HepG2 (cell line): Measurements from ENCODE around the gene UBAC2. TPM values are rescaled to one million over a fixed set of nuclear protein-coding genes. Genes with fewer than 3 reads are reported as not detected.

Experiments used
- ATAC-seq: fragments of 200-7000 bp; cut with Tn5 transposase; 3 replicates; pipeline ENCODE4 v1.9.1; 2020; ENCODE audit warnings: mild to moderate bottlenecking, moderate library complexity
- BruUV-seq: library from RNA; stranded (reverse); fragments of 400-500 nt; replicated peaks from 2 replicates; lab custom pipeline; 2021; lab: Mats Ljungman, UMichigan
- CTCF ChIA-PET: fragments of 300-600 bp; formaldehyde crosslinking; extraction: SDS; loops from one replicate; lab custom pipeline; 2021; ENCODE audit warnings: low total read pairs, inconsistent platforms, low intra/inter-chr PET ratio; lab: Yijun Ruan, JAX
- POLR2A ChIA-PET: fragments of 350-600 bp; sonication (Branson Sonifier 250); formaldehyde crosslinking; loops from one replicate; lab custom pipeline; 2020; ENCODE audit warnings: antibody characterized with exemption, inconsistent platforms; lab: Yijun Ruan, JAX
- DNase-seq: peaks from one replicate; pipeline ENCODE4 v3.0.0-alpha.2; 2015; ENCODE audit warnings: low spot score
- FAIRE-seq: peaks from 3 replicates; lab custom pipeline; 2011; peaks lifted over from hg19 to GRCh38; lab: Jason Lieb, UNC
- H2AFZ ChIP-seq: one replicate; pipeline ENCODE4 v1.6.1; 2011; ENCODE audit warnings: low read length, inconsistent platforms
- H3K27ac ChIP-seq: fragments of 300-600 bp; 3 replicates; pipeline ENCODE4 v1.8.0; 2011; ENCODE audit warnings: mixed run types, mild to moderate bottlenecking, mixed read lengths, low read length, inconsistent platforms; ENCODE audit not compliant: insufficient read depth; ENCODE audit errors: extremely low read length
- H3K27me3 ChIP-seq, 2 experiments: fragments of 200-600 bp in 1 of 2; 2 replicates in 1 of 2; 3 replicates in 1 of 2; pipeline versions ENCODE4 v1.6.0 to v1.8.0; 2011; ENCODE audit warnings: low read length in 2 of 2, mild to moderate bottlenecking in 2 of 2, moderate library complexity in 2 of 2, inconsistent platforms in 1 of 2; ENCODE audit not compliant: insufficient read depth in 2 of 2, control insufficient read depth in 1 of 2
- H3K36me3 ChIP-seq, 2 experiments: fragments of 200-600 bp in 1 of 2; replicated peaks in 1 of 2; 2 replicates in 1 of 2; 3 replicates in 1 of 2; pipeline versions ENCODE4 v1.5.1 to v1.8.0; 2011; ENCODE audit warnings: low read length in 2 of 2, inconsistent platforms in 1 of 2; ENCODE audit not compliant: insufficient read depth in 2 of 2, control insufficient read depth in 1 of 2
- H3K4me1 ChIP-seq: 2 replicates; pipeline ENCODE4 v1.5.1; 2012; ENCODE audit warnings: low read length, inconsistent platforms; ENCODE audit not compliant: insufficient read depth
- H3K4me2 ChIP-seq: 2 replicates; pipeline ENCODE4 v1.6.0; 2011; ENCODE audit warnings: low read depth, low read length, inconsistent platforms
- H3K4me3 ChIP-seq, 3 experiments: fragments of 200-600 bp in 1 of 3; sonication (generic), shearing (Covaris generic) in 1 of 3; replicated peaks in 1 of 3; 2 replicates each; pipeline ENCODE4 v1.5.1; 2011 to 2016; ENCODE audit warnings: low read length in 3 of 3, inconsistent platforms in 2 of 3, low read depth in 2 of 3, mild to moderate bottlenecking in 2 of 3, control low read depth in 1 of 3, mixed read lengths in 1 of 3; ENCODE audit not compliant: insufficient read depth in 1 of 3
- H3K79me2 ChIP-seq: one replicate; pipeline ENCODE4 v1.6.1; 2011; ENCODE audit warnings: low read length, inconsistent platforms; ENCODE audit not compliant: insufficient read depth
- H3K9ac ChIP-seq: 2 replicates; pipeline ENCODE4 v1.6.0; 2011; ENCODE audit warnings: mild to moderate bottlenecking, low read depth, low read length, inconsistent platforms; ENCODE audit not compliant: insufficient read depth
- H3K9me3 ChIP-seq: 2 replicates; pipeline ENCODE4 v1.5.1; 2012; ENCODE audit warnings: mild to moderate bottlenecking, low read length
- H4K20me1 ChIP-seq: 2 replicates; pipeline ENCODE4 v1.6.0; 2011; ENCODE audit warnings: inconsistent platforms, mild to moderate bottlenecking, low read length, moderate library complexity; ENCODE audit not compliant: insufficient read depth
- AGO2 ChIP-seq: fragments of 200-400 bp; formaldehyde crosslinking; optimal IDR thresholded peaks from 2 replicates; pipeline ENCODE3; 2017; ENCODE audit warnings: mild to moderate bottlenecking, low read depth, low read length, moderate library complexity
- ARID3A ChIP-seq: IDR thresholded peaks from 2 replicates; pipeline ENCODE4 v1.6.1; 2012; ENCODE audit warnings: low read depth, low read length, improper control_type of control experiment
- GLI4 ChIP-seq: sonication (generic); formaldehyde crosslinking; IDR thresholded peaks from 2 replicates; pipeline ENCODE4 v1.5.1; 2020; ENCODE audit warnings: missing genetic modification reagents, mild to moderate bottlenecking, moderate library complexity, borderline replicate concordance
- KDM5A ChIP-seq: fragments of 200-600 bp; sonication (generic); IDR thresholded peaks from 2 replicates; pipeline ENCODE4 v1.7.0; 2018; ENCODE audit warnings: antibody characterized with exemption, mild to moderate bottlenecking, low read length, borderline replicate concordance
- MAFF ChIP-seq: IDR thresholded peaks from 2 replicates; pipeline ENCODE4 v1.6.1; 2011; ENCODE audit warnings: low read depth, low read length, improper control_type of control experiment
- NR3C1 ChIP-seq: sonication (generic); formaldehyde crosslinking; IDR thresholded peaks from 2 replicates; pipeline ENCODE4 v1.4.0; 2020; ENCODE audit warnings: missing genetic modification reagents
- ZNF761 ChIP-seq: sonication (generic); formaldehyde crosslinking; conservative IDR thresholded peaks from 2 replicates; pipeline ENCODE4 v1.4.0; 2020; ENCODE audit warnings: mild to moderate bottlenecking, missing genetic modification reagents
- WGBS: methylation state at CpG from one replicate; pipeline ENCODE4 v1.1.6; 2017; ENCODE audit warnings: low lambda C conversion rate; 5-methylcytosine and 5-hydroxymethylcytosine counted together
- in situ Hi-C: cut with HindIII; loops from 2 replicates; pipeline ENCODE4 v1.10.0; 2017; ENCODE audit warnings: low pct_unique_long_range_greater_than_20kb; ENCODE audit not compliant: extremely low pct_ligation_motif_present
- intact Hi-C: fragments of 100-400 bp; cut with micrococcal nuclease; formaldehyde crosslinking; loops from one replicate; pipeline ENCODE4 v1.10.0; 2022; ENCODE audit not compliant: unreplicated experiment
- polyA plus RNA-seq, 8 experiments: library from polyadenylated mRNA; depleted of rRNA in 3 of 8; stranded (reverse) in 7 of 8; unstranded in 1 of 8; fragments of >200 nt; fragmentation: Illumina TruSeq in 4 of 8; extraction: Trizol in 4 of 8; gene quantifications; 2 replicates each; pipeline versions ENCODE4 v1.2.1 to v1.2.3, GENCODE V29; 2011 to 2016; ENCODE audit warnings: low read depth in 4 of 8, missing spikeins in 1 of 8, mixed read lengths in 1 of 8; ENCODE audit not compliant: insufficient read depth in 1 of 8
- total RNA-seq, 5 experiments: library from RNA; depleted of rRNA; stranded (reverse); fragments of >200 nt; fragmentation: Illumina TruSeq; extraction: Trizol; gene quantifications; 2 replicates each; pipeline ENCODE4 v1.2.3, GENCODE V29; 2016; ENCODE audit warnings: low read depth in 1 of 5

The UBAC2 gene
- total and polyA plus RNA-seq, 2 of the 13 experiments (the other 11 are each of a cell fraction or from before 2014, with no cell fraction given) = 61.3 to 80.8 TPM

DNA sequence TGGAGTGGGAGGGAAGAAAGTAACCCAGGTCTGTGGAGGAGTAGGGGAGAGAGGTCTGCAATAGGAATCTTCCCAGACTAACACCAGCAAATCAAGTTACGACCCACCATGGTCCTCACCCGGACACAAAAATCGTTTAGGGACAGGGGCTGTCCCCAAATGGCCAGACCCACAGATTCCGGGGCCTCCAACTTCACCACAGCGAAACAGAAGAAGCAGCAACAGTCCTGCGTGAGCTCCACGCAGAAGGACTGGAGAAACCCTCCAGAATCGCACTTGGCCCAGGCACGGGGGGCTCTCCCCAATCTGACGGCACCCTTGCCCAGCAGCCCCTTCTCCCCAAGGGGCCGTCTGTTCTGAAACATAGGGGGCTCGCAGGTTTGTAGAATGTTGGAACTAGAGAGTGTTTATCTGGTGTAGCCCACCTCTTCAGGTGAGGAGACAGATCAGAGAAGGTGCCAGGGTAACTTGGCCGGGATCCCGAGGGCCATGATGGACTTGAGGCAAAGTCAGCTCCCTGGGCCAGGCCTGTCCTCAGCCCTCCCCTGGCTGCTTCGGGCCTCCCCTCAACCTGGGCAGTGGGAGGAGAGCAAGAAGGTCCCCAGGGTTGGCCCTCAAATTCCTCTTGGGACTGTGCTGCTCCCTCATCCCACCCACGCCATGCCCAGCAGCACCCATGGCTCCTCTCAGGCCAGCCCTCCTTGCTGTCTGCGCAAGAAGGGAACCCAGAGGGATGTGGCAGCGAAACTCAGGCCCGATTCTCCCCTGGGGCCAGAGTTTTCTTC lies 189.1 kb downstream of the UBAC2 start:
- intact Hi-C loops = no loop called here
- FAIRE-seq = no peak
- Histone ChIP-seq H3K79me2 (no peaks in the 10 kb centered on the region), H3K27ac (no peak overlapping the region), H3K4me2 (no peak overlapping the region), H2AFZ (no peak overlapping the region), H3K9me3 (no peaks in the 10 kb centered on the region), H3K4me1 (no peaks in the 10 kb centered on the region), H3K4me3 (no peak overlapping the region), H3K36me3 (peaks cover 0 to 3% of the 10 kb centered on the region in 2 experiments; a peak in 2 of 5 replicates), H3K9ac (no peak overlapping the region), H3K27me3 (peaks cover 0 to 2% of the 10 kb centered on the region in 2 experiments; a peak in 1 of 5 replicates), H4K20me1 (no peaks in the 10 kb centered on the region)
- no TSS peak for BruUV-seq
- peak; percentile 12; the same call in 2 of the 3 replicates for ATAC-seq
- CTCF ChIA-PET = no interaction called here
- POLR2A ChIA-PET = no interaction called here
- DNase-seq = no peak
- in situ Hi-C loops = no loop called here
- no peak for TF ChIP-seq ZNF761 (CRISPR knock-in tag)
- TF ChIP-seq MAFF = no peak
- no peak for TF ChIP-seq NR3C1 (CRISPR knock-in tag)
- peak; percentile 37 for TF ChIP-seq AGO2
- TF ChIP-seq ARID3A = no peak
- no peak for TF ChIP-seq KDM5A
- no peak for TF ChIP-seq GLI4 (CRISPR knock-in tag)
- 88% methylated on average over 7 of the region's 19 CpGs for WGBS
